ENCODE results near the gene TIGD2.

Gene TIGD2

GRCh38 chr4:89162987-89163386, 51.7 kb downstream of the TIGD2 start:
- TF ChIP-seq GATA2 (IDR thresholded peaks at IDR 0.05; ENCODE audit: low read depth, low read length) (no peak), GATA3 (IDR thresholded peaks at IDR 0.05; ENCODE audit: low read depth, low read length) (no peak)

GRCh38 chr4:89164400-89164799, 53.1 kb downstream of the TIGD2 start:
- TF ChIP-seq GATA3 (IDR thresholded peaks at IDR 0.05; ENCODE audit: low read depth, low read length) (no peak), GATA2 (IDR thresholded peaks at IDR 0.05; ENCODE audit: low read depth, low read length) (no peak)
